Panc1 (cell line): ENCODE measurements around the gene ORM2. TPM values are rescaled to one million over a fixed set of nuclear protein-coding genes. Genes with fewer than 3 reads are reported as not detected.

Experiments
- ATAC-seq: fragments of 200-7000 bp; cut with Tn5 transposase; 2 replicates; pipeline ENCODE4 v1.9.1; 2020; ENCODE audit warnings: mild to moderate bottlenecking, moderate library complexity
- BruUV-seq: library from RNA; stranded (reverse); fragments of 400-500 nt; replicated peaks from 2 replicates; lab custom pipeline; 2021; lab: Mats Ljungman, UMichigan
- CTCF ChIA-PET: fragments of 300-600 bp; sonication (Branson Sonifier 250); formaldehyde crosslinking; loops from one replicate; lab custom pipeline; 2022; ENCODE audit warnings: antibody characterized with exemption; lab: Charles Lee
- POLR2A ChIA-PET: fragments of 300-600 bp; sonication (Branson Sonifier 250); formaldehyde crosslinking; loops from one replicate; lab custom pipeline; 2022; ENCODE audit warnings: antibody characterized with exemption; lab: Charles Lee
- DNase-seq: peaks from one replicate; pipeline ENCODE4 v3.0.0-alpha.2; 2010; ENCODE audit warnings: low read depth, low spot score
- H3K27ac ChIP-seq: 2 replicates; pipeline ENCODE4 v1.5.1; 2011; ENCODE audit warnings: mild to moderate bottlenecking, low read length, inconsistent platforms
- H3K27me3 ChIP-seq: fragments of 200-500 bp; sonication (Bioruptor generic); 2 replicates; pipeline ENCODE4 v1.6.0; 2014; ENCODE audit warnings: low read length, inconsistent platforms; ENCODE audit not compliant: control insufficient read depth, insufficient read depth
- H3K36me3 ChIP-seq: fragments of 200-500 bp; sonication (Bioruptor generic); 2 replicates; pipeline ENCODE4 v1.5.1; 2014; ENCODE audit warnings: inconsistent platforms, mild to moderate bottlenecking, low read length, moderate library complexity; ENCODE audit not compliant: control insufficient read depth, insufficient read depth
- H3K4me1 ChIP-seq: 2 replicates; pipeline ENCODE4 v1.5.1; 2011; ENCODE audit warnings: inconsistent platforms, mild to moderate bottlenecking, low read length, moderate library complexity; ENCODE audit not compliant: control insufficient read depth, insufficient read depth
- H3K4me3 ChIP-seq, 2 experiments: 2 replicates each; pipeline ENCODE4 v1.5.1; 2011 to 2012; ENCODE audit warnings: low read depth in 2 of 2, low read length in 2 of 2, mild to moderate bottlenecking in 2 of 2, inconsistent platforms in 1 of 2, moderate library complexity in 1 of 2
- H3K9me3 ChIP-seq: fragments of 200-500 bp; sonication (Bioruptor generic); 2 replicates; pipeline ENCODE4 v1.5.1; 2014; ENCODE audit warnings: low read depth, mild to moderate bottlenecking, inconsistent platforms, low read length, moderate library complexity; ENCODE audit not compliant: control insufficient read depth, insufficient read depth
- CTCF ChIP-seq: fragments of 450-650 bp; IDR thresholded peaks from 2 replicates; pipeline ENCODE4 v1.5.1; 2017; ENCODE audit warnings: mild to moderate bottlenecking
- POLR2AphosphoS5 ChIP-seq: IDR thresholded peaks from 2 replicates; pipeline ENCODE4 v1.6.1; 2012; ENCODE audit warnings: mild to moderate bottlenecking, low read depth, low read length, moderate library complexity
- REST ChIP-seq, 2 experiments: IDR thresholded peaks; 2 replicates each; pipeline ENCODE4 v1.6.1; 2011 to 2012; ENCODE audit warnings: low read depth in 2 of 2, control low read depth in 1 of 2, low read length in 1 of 2, mild to moderate bottlenecking in 1 of 2, moderate library complexity in 1 of 2; ENCODE audit not compliant: insufficient read depth in 1 of 2
- SIN3A ChIP-seq: IDR thresholded peaks from 2 replicates; pipeline ENCODE4 v1.6.1; 2012; ENCODE audit warnings: low read depth, mild to moderate bottlenecking, low read length, moderate library complexity, borderline replicate concordance; ENCODE audit not compliant: insufficient read depth
- TCF7L2 ChIP-seq: IDR thresholded peaks from 2 replicates; pipeline ENCODE4 v1.6.1; 2011; ENCODE audit warnings: mild to moderate bottlenecking, low read depth, low read length, inconsistent platforms
- in situ Hi-C: cut with HindIII; loops from 2 replicates; pipeline ENCODE4 v1.10.0; 2016; ENCODE audit warnings: low sequenced_read_pairs, low pct_unique_long_range_greater_than_20kb
- intact Hi-C: fragments of 100-400 bp; cut with micrococcal nuclease; formaldehyde crosslinking; loops from one replicate; pipeline ENCODE4 v1.10.0; 2022; ENCODE audit not compliant: unreplicated experiment
- total RNA-seq: library from RNA; stranded (reverse); gene quantifications from one replicate; pipeline ENCODE4 v1.2.1, GENCODE V29; 2021; ENCODE audit not compliant: unreplicated experiment

Gene ORM2
- total RNA-seq, 1 experiment from 2014 or later, result 0.77 TPM

GRCh38 chr9:114300846-114301797, 28.5 kb upstream of the ORM2 start:
- BruUV-seq, result no TSS peak
- POLR2A ChIA-PET, result no interaction called here
- no peaks in the 10 kb centered on the region for H3K9me3 ChIP-seq
- CTCF ChIA-PET, result no interaction called here
- no peaks in the 10 kb centered on the region for H3K4me1 ChIP-seq
- no peaks in the 10 kb centered on the region for H3K27me3 ChIP-seq
- DNase-seq (no peak), ATAC-seq (no peak)
- H3K36me3 ChIP-seq, result no peaks in the 10 kb centered on the region
- H3K4me3 ChIP-seq, result no peak overlapping the region
- intact Hi-C loops (loop anchor here (5.0 kb wide), 1 partner anchor 219 kb away; no protein-coding TSS in a partner anchor), in situ Hi-C loops (no loop called here)
- no peak overlapping the region for H3K27ac ChIP-seq
- TF ChIP-seq REST (IDR thresholded peaks at IDR 0.05; ENCODE audit: insufficient read depth in 1 of 2, low read depth in 2 of 2, low read length in 1 of 2), result no peak
- TF ChIP-seq POLR2AphosphoS5, result no peak
- no peak for TF ChIP-seq CTCF
- no peak for TF ChIP-seq SIN3A
- TF ChIP-seq TCF7L2, result no peak

- Histone ChIP-seq H3K27me3 (no peaks in the 10 kb centered on the region), H3K4me3 (no peak overlapping the region), H3K36me3 (no peaks in the 10 kb centered on the region), H3K27ac (no peak overlapping the region), H3K4me1 (no peaks in the 10 kb centered on the region), H3K9me3 (no peaks in the 10 kb centered on the region)
- TF ChIP-seq REST (IDR thresholded peaks at IDR 0.05; ENCODE audit: insufficient read depth in 1 of 2, low read depth in 2 of 2, low read length in 1 of 2), result no peak
- no peak for TF ChIP-seq POLR2AphosphoS5
- TF ChIP-seq CTCF, result no peak
- TF ChIP-seq TCF7L2, result no peak
- TF ChIP-seq SIN3A, result no peak
- in situ Hi-C loops, result no loop called here
- intact Hi-C loops, result loop anchor here (5.0 kb wide), 1 partner anchor 220 kb away; no protein-coding TSS in a partner anchor
- ATAC-seq (no peak), DNase-seq (no peak)
- ChIA-PET CTCF (no interaction called here), POLR2A (no interaction called here)
- no TSS peak for BruUV-seq
Observed at GRCh38 chr9:114301798-114302565, 27.7 kb upstream of the ORM2 start.
